ENCODE measurements around the gene SFXN3. TPM values are rescaled to one million over a fixed set of nuclear protein-coding genes. Genes with fewer than 3 reads are reported as not detected.
A peak's percentile ranks its signal among the peaks of the same experiment; 100 is the strongest.

Gene SFXN3
- total and polyA plus RNA-seq, 2 of the 13 experiments (the other 11 are each of a cell fraction or from before 2014, with no cell fraction given) = 16.8 to 71.5 TPM

GRCh38 chr10:100986623-100986951 lies 44.4 kb upstream of the SFXN3 start (continued):
- TF ChIP-seq ZSCAN5A (CRISPR knock-in tag; IDR thresholded peaks at IDR 0.05; ENCODE audit: borderline replicate concordance) = 0 out of 2 replicates have a peak, but pooled peaks have one; percentile 53
- no peak for TF ChIP-seq CENPX (CRISPR knock-in tag; IDR thresholded peaks at IDR 0.05)

GRCh38 chr10:100986952-100987684 lies 43.9 kb upstream of the SFXN3 start, which contains the start of the genes MRPL43 and TWNK:
Gene MRPL43, minus strand, starts transcription at chr10:100987497. Its CDS starts 54 bp downstream, at chr10:100987443.
Gene TWNK, plus strand, starts transcription at chr10:100987543. Its CDS starts 668 bp downstream, at chr10:100988211.
- H2AFZ ChIP-seq (ENCODE audit: low read length) = no peak within 1 kb of the TSS
- ATAC-seq = peak; percentile 73
- peak; percentile 72 for DNase-seq (ENCODE audit: low spot score)
- H3K4me3 ChIP-seq (replicated peaks in 1 of 3; ENCODE audit: insufficient read depth in 1 of 3, low read depth in 2 of 3, low read length in 3 of 3) = peak within 1 kb of the TSS; percentile 77 to 96 (median 91)
- H3K79me2 ChIP-seq (ENCODE audit: insufficient read depth, low read length) = peaks cover 50% of the 10 kb centered on the region
- 1% methylated on average over 34 of the region's 75 CpGs for WGBS (ENCODE audit: low lambda C conversion rate)
- peaks cover 15 to 56% of the 10 kb centered on the region in 2 experiments for H3K36me3 ChIP-seq (replicated peaks in 1 of 2; ENCODE audit: control insufficient read depth in 1 of 2, insufficient read depth in 2 of 2, low read length in 2 of 2)
- BruUV-seq (replicated peaks) = no TSS peak
- FAIRE-seq = peak; percentile 56
- H3K27me3 ChIP-seq (ENCODE audit: control insufficient read depth in 1 of 2, insufficient read depth in 2 of 2, low read length in 2 of 2) = no peaks in the 10 kb centered on the region; a peak in 1 of 5 replicates
- H3K9me3 ChIP-seq (ENCODE audit: low read length) = no peaks in the 10 kb centered on the region
- no peaks in the 10 kb centered on the region for H4K20me1 ChIP-seq (ENCODE audit: insufficient read depth, low read length)
- POLR2A ChIA-PET = interaction anchor here (0.7 to 23.0 kb wide), 6 partner anchors 11 to 74 kb away, joined by 3 to 277 read pairs (median 3); partner anchors contain the start of genes LZTS2 and SEMA4G
- H3K9ac ChIP-seq (ENCODE audit: insufficient read depth, low read depth, low read length) = peak within 1 kb of the TSS; percentile 83
- in situ Hi-C loops (cut with HindIII; ENCODE audit: extremely low pct_ligation_motif_present, low pct_unique_long_range_greater_than_20kb) = no loop called here
- peaks cover 53% of the 10 kb centered on the region for H3K4me1 ChIP-seq (ENCODE audit: insufficient read depth, low read length)
- intact Hi-C loops (cut with micrococcal nuclease; ENCODE audit: unreplicated experiment) = loop anchor here (1.0 kb wide), 1 partner anchor 16 kb away; no protein-coding TSS in a partner anchor
- peak within 1 kb of the TSS; percentile 97 for H3K4me2 ChIP-seq (ENCODE audit: low read depth, low read length)
- CTCF ChIA-PET (ENCODE audit: low intra/inter-chr PET ratio, low total read pairs) = no interaction called here
- peak within 1 kb of the TSS; percentile 83 for H3K27ac ChIP-seq (ENCODE audit: extremely low read length, insufficient read depth, low read length)
- TF ChIP-seq ZNF17 (CRISPR knock-in tag; IDR thresholded peaks at IDR 0.05) (no peak), TGIF2 (CRISPR knock-in tag; IDR thresholded peaks at IDR 0.05) (peak; percentile 56; the same call in 1 of the 2 replicates), ZNF609 (CRISPR knock-in tag; IDR thresholded peaks at IDR 0.05; ENCODE audit: borderline replicate concordance) (peak; percentile 4; the same call in 1 of the 2 replicates), TFE3 (CRISPR knock-in tag; IDR thresholded peaks at IDR 0.05) (no peak; the same call in none of the 2 replicates), E2F5 (CRISPR knock-in tag; conservative IDR thresholded peaks at IDR 0.05) (no peak), KAT8 (CRISPR knock-in tag; IDR thresholded peaks at IDR 0.05) (peak; percentile 93), ZNF329 (CRISPR knock-in tag; IDR thresholded peaks at IDR 0.05; ENCODE audit: low read depth) (0 out of 2 replicates have a peak, but pooled peaks have one; percentile 30), ZNF337 (CRISPR knock-in tag; IDR thresholded peaks at IDR 0.05; ENCODE audit: borderline replicate concordance, low read depth) (0 out of 2 replicates have a peak, but pooled peaks have one; percentile 25)
